ENCODE results near the gene PFN2. TPM values are rescaled to one million over a fixed set of nuclear protein-coding genes. Genes with fewer than 3 reads are reported as not detected.
"Not testable (repeated sequence)": the region's sequence is repeated elsewhere in the genome, so short reads cannot be mapped to it uniquely, and the experiment has no call there.

PFN2 gene
- total RNA-seq, 4 donors from 2014 or later = 96.1 to 114 (median 111) TPM

DNA sequence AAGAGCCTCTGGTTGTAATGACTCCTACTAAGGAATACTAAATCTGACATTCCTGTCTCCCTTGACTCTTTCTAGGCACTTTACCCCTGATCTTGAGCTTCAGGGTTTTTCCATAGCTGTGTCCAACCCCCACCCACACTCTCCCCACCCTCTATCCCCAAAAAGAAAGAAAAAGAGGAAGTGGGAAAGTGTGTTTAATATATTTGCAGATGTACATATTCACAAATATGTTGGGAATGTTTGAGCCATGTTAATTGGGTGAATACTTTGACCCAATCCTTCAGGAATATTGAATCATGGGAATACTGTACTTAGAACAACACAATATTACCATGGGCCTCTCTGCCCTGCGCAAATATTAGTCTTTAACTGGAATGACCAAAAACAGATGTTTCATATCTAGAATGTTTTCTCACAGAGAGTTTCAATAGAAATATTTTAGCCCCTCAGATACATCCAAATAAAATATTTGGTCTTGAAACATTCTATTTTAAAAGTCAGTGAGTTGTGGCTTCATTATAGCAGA is 19.8 kb upstream of the PFN2 start:
- Histone ChIP-seq H3K27ac (no peak overlapping the region), H3K4me1 (no peaks in the 10 kb centered on the region), H3K4me3 (replicated peaks in 1 of 3) (no peak overlapping the region), H3K27me3 (no peaks in the 10 kb centered on the region), H3K36me3 (no peaks in the 10 kb centered on the region), H3K9me3 (no peaks in the 10 kb centered on the region)
- 81 to 94% methylated on average over 1 of the region's 1 CpG for WGBS, 2 donors
- DNase-seq = no peak
- intact Hi-C loops (cut with DNase I) = no loop called here
- TF ChIP-seq POLR2A (IDR thresholded peaks at IDR 0.05) = no peak
- TF ChIP-seq, protein P1, sequence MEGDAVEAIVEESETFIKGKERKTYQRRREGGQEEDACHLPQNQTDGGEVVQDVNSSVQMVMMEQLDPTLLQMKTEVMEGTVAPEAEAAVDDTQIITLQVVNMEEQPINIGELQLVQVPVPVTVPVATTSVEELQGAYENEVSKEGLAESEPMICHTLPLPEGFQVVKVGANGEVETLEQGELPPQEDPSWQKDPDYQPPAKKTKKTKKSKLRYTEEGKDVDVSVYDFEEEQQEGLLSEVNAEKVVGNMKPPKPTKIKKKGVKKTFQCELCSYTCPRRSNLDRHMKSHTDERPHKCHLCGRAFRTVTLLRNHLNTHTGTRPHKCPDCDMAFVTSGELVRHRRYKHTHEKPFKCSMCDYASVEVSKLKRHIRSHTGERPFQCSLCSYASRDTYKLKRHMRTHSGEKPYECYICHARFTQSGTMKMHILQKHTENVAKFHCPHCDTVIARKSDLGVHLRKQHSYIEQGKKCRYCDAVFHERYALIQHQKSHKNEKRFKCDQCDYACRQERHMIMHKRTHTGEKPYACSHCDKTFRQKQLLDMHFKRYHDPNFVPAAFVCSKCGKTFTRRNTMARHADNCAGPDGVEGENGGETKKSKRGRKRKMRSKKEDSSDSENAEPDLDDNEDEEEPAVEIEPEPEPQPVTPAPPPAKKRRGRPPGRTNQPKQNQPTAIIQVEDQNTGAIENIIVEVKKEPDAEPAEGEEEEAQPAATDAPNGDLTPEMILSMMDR (IDR thresholded peaks at IDR 0.05) = no peak

DNA sequence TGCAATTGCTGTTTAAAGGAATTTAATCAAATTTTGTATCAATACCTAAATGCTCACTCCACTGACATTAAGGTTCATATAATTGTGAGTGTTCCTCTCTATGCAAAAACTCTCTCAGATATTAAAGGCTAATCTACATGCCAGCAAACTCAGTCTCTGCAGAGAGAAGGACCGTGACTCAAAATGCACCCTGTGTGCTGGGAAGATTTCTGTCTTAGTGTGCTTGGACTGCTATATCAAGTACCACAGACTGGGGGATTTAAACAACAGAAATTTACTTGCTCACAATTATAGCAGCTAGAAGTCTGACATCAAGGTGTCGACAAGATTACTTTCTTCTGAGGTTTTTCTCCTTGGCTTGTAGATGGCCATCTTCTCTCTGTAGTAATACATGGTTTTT is 18.6 kb upstream of the PFN2 start:
- 77 to 94% methylated on average over 2 of the region's 2 CpGs for WGBS, 2 donors
- H3K4me1 ChIP-seq = no peaks in the 10 kb centered on the region
- no peak for DNase-seq
- H3K4me3 ChIP-seq (replicated peaks in 1 of 3) = no peak overlapping the region
- intact Hi-C loops (cut with DNase I) = no loop called here
- H3K36me3 ChIP-seq = no peaks in the 10 kb centered on the region
- H3K27me3 ChIP-seq = no peaks in the 10 kb centered on the region
- no peaks in the 10 kb centered on the region for H3K9me3 ChIP-seq
- no peak overlapping the region for H3K27ac ChIP-seq
- TF ChIP-seq, protein P1 (IDR thresholded peaks at IDR 0.05) = no peak
- TF ChIP-seq POLR2A (IDR thresholded peaks at IDR 0.05) = no peak

DNA sequence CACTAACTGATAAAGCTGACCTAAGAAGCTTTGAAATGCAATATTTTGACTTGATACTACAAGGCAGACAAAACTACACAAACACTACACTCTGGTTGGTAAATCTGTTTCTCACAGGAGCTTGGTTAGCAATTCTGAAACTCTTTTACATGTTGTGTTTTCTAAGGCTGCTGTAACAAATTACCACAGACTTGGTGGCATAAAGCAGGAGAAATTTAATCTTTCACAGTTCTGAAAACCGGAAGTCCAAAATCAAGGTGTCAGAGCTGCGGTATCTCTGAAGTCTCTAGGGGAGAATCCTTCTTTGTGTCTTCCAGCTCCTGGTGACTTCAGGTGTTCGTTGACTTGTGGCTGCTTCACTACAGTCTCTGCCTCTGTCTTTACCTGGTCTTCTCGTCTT is 12.9 kb upstream of the PFN2 start:
- TF ChIP-seq POLR2A (IDR thresholded peaks at IDR 0.05) = no peak
- TF ChIP-seq, protein P1 (IDR thresholded peaks at IDR 0.05) = no peak
- DNase-seq = no peak
- Histone ChIP-seq H3K27me3 (no peaks in the 10 kb centered on the region), H3K27ac (no peak overlapping the region), H3K9me3 (no peaks in the 10 kb centered on the region), H3K4me3 (replicated peaks in 1 of 3) (no peak overlapping the region), H3K36me3 (no peaks in the 10 kb centered on the region), H3K4me1 (no peaks in the 10 kb centered on the region)
- intact Hi-C loops (cut with DNase I) = no loop called here
- 92 to 94% methylated on average over 4 of the region's 4 CpGs for WGBS, 2 donors

DNA sequence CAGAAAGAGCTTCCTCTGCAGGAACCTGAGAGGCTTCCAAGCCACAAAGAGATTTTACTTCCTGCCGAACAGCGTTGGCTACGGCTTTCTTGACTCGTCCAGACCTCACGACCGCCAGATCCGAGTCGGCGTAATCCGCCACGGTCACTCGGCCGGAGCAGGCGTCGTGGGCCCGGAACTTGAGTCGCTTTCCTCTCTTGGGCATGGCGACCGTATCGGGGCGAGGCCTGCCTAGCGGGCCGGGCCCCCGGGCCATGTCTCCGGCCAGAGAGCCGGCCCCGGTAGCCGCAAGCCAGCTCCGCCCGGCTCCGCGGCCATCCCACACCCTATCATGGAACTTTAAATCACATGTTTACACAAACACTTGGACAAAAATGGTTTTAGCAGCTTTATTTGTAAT is 12.4 kb upstream of the PFN2 start:
- H3K4me1 ChIP-seq; H3K36me3 ChIP-seq; intact Hi-C loops (cut with DNase I); DNase-seq; H3K27me3 ChIP-seq; H3K27ac ChIP-seq; H3K4me3 ChIP-seq (replicated peaks in 1 of 3); H3K9me3 ChIP-seq: not testable (repeated sequence)
- WGBS, 2 donors = 97 to 98% methylated on average over 32 of the region's 32 CpGs

DNA sequence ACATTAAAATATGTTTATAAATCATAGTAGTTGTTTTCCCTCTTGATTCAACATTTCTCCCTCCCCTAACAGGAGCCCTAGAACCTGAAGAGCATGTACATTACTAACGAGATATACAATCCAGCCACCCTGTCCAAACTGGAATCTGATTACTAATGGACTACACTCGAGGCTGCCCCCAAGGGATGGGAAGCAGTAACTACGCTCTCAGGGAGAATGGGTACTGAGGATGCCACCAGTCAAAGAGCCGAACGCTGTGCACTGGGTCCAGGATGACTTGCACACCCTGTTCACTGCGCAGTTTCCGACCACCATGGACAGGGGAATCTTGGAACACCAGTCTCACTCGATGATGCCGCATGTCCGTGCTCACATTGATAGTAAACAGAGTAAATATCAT is 11.3 kb upstream of the PFN2 start:
- H3K4me1 ChIP-seq; H3K36me3 ChIP-seq; intact Hi-C loops (cut with DNase I); H3K27me3 ChIP-seq; H3K4me3 ChIP-seq (replicated peaks in 1 of 3); DNase-seq; H3K9me3 ChIP-seq; H3K27ac ChIP-seq: not testable (repeated sequence)
- WGBS, 2 donors = 67 to 83% methylated on average over 4 to 5 of the region's 10 CpGs

DNA sequence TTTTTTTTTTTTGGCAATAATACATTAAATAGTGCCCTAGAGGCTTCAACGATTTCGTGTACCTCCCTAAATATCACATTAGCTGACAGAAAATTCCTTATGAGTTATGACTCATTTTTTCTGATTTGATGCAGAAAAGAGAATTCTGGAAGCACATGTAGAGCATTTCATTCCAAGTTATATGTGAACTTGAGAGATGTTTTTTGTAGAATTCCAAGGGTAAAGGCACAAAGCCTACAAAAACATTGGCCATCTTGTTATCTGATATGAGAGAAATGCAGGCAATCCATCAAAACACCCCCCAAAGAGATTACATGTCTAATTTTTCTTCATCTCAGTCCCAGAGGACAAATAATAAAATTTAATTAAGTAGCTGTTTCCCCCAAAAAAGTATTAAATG is 6.7 kb upstream of the PFN2 start:
- no peak for DNase-seq
- no peak overlapping the region for H3K27ac ChIP-seq
- no peaks in the 10 kb centered on the region for H3K27me3 ChIP-seq
- H3K36me3 ChIP-seq = no peaks in the 10 kb centered on the region
- H3K4me1 ChIP-seq = no peaks in the 10 kb centered on the region
- no peak for TF ChIP-seq POLR2A (IDR thresholded peaks at IDR 0.05)
- TF ChIP-seq, protein P1 (IDR thresholded peaks at IDR 0.05) = no peak
- 67% methylated on average over 2 of the region's 2 CpGs for WGBS, 2 donors
- no peaks in the 10 kb centered on the region for H3K9me3 ChIP-seq
- no peak overlapping the region for H3K4me3 ChIP-seq (replicated peaks in 1 of 3)
- intact Hi-C loops (cut with DNase I) = no loop called here
